GM12892 (cell line): ENCODE results near the gene TSPAN9.

Experiments
- POLR2A ChIP-seq: IDR thresholded peaks from 2 replicates; pipeline ENCODE4 v1.6.1; 2011; ENCODE audit warnings: low read depth, low read length, control low read depth
- POLR2AphosphoS5 ChIP-seq: IDR thresholded peaks from 2 replicates; pipeline ENCODE4 v1.6.1; 2011; ENCODE audit warnings: low read depth, low read length, control low read depth
- TAF1 ChIP-seq: IDR thresholded peaks from 2 replicates; pipeline ENCODE4 v1.6.1; 2011; ENCODE audit warnings: low read depth, mild to moderate bottlenecking, control low read depth, low read length, borderline replicate concordance

- TF ChIP-seq POLR2AphosphoS5: no peak
- no peak for TF ChIP-seq POLR2A
- TF ChIP-seq TAF1: no peak
These were observed 248.6 kb downstream of the TSPAN9 start for GRCh38 chr12:3325736-3326135.
